DND-41 (cell line): ENCODE data around the gene NUCB1.
"Not testable (repeated sequence)": the region's sequence is repeated elsewhere in the genome, so short reads cannot be mapped to it uniquely, and the experiment has no call there.

ENCODE experiments used
- ATAC-seq: fragments of 200-7000 bp; cut with Tn5 transposase; 3 replicates; pipeline ENCODE4 v1.9.1; 2021; ENCODE audit warnings: low read depth; ENCODE audit not compliant: insufficient read depth
- DNase-seq: peaks from one replicate; pipeline ENCODE4 v3.0.0-alpha.2; 2020
- H2AFZ ChIP-seq: 2 replicates; pipeline ENCODE4 v1.6.0; 2012; ENCODE audit warnings: low read depth, low read length
- H3K27ac ChIP-seq: 2 replicates; pipeline ENCODE4 v1.5.1; 2012; ENCODE audit warnings: low read length, inconsistent platforms
- H3K27me3 ChIP-seq: fragments of 200-600 bp; sonication (generic); 2 replicates; pipeline ENCODE4 v1.6.0; 2012; ENCODE audit warnings: low read length, mild to moderate bottlenecking, inconsistent platforms; ENCODE audit not compliant: insufficient read depth, poor library complexity
- H3K36me3 ChIP-seq: 2 replicates; pipeline ENCODE4 v1.5.1; 2012; ENCODE audit warnings: low read length, inconsistent platforms; ENCODE audit not compliant: insufficient read depth
- H3K4me1 ChIP-seq: 2 replicates; pipeline ENCODE4 v1.5.1; 2012; ENCODE audit warnings: mild to moderate bottlenecking, low read length; ENCODE audit not compliant: insufficient read depth
- H3K4me2 ChIP-seq: 2 replicates; pipeline ENCODE4 v1.6.0; 2012; ENCODE audit warnings: mild to moderate bottlenecking, moderate library complexity, low read length, inconsistent platforms; ENCODE audit not compliant: insufficient read depth
- H3K4me3 ChIP-seq, 2 experiments: fragments of 200-600 bp in 1 of 2; shearing (Covaris generic) in 1 of 2; 2 replicates each; pipeline ENCODE4 v1.5.1; 2012 to 2016; ENCODE audit warnings: inconsistent platforms in 2 of 2, low read length in 2 of 2, mild to moderate bottlenecking in 2 of 2, low read depth in 1 of 2, moderate library complexity in 1 of 2
- H3K79me2 ChIP-seq: 2 replicates; pipeline ENCODE4 v1.6.0; 2012; ENCODE audit warnings: low read length, inconsistent platforms; ENCODE audit not compliant: insufficient read depth
- H3K9ac ChIP-seq: 2 replicates; pipeline ENCODE4 v1.6.0; 2012; ENCODE audit warnings: low read depth, mild to moderate bottlenecking, inconsistent platforms, low read length, moderate library complexity
- H3K9me3 ChIP-seq: 2 replicates; pipeline ENCODE4 v1.5.1; 2012; ENCODE audit warnings: low read length, moderate library complexity, mild to moderate bottlenecking, inconsistent platforms; ENCODE audit not compliant: insufficient read depth, severe bottlenecking
- H4K20me1 ChIP-seq: 2 replicates; pipeline ENCODE4 v1.6.0; 2012; ENCODE audit warnings: low read length; ENCODE audit not compliant: insufficient read depth
- CTCF ChIP-seq: IDR thresholded peaks from 2 replicates; pipeline ENCODE4 v1.5.1; 2012; ENCODE audit warnings: borderline replicate concordance, low read length, moderate library complexity, mild to moderate bottlenecking; ENCODE audit not compliant: poor library complexity, severe bottlenecking; ENCODE audit errors: extremely low read depth
- EZH2 ChIP-seq: IDR thresholded peaks from 3 replicates; pipeline ENCODE4 v1.6.1; 2012; ENCODE audit warnings: borderline replicate concordance, low read depth, mild to moderate bottlenecking, moderate library complexity, low read length, inconsistent platforms; ENCODE audit not compliant: severe bottlenecking

The NUCB1 gene

GRCh38 chr19:48918071-48918470, 18.0 kb downstream of the NUCB1 start:
- Histone ChIP-seq H3K4me1 (no peaks in the 10 kb centered on the region), H3K27me3 (no peaks in the 10 kb centered on the region), H3K36me3 (peaks cover 70% of the 10 kb centered on the region), H3K27ac (no peak overlapping the region), H3K9ac (no peak overlapping the region), H3K9me3 (no peaks in the 10 kb centered on the region), H3K4me2 (no peak overlapping the region), H3K4me3 (no peak overlapping the region), H2AFZ (no peak overlapping the region), H3K79me2 (no peaks in the 10 kb centered on the region), H4K20me1 (0 out of 2 replicates have a peak, but pooled peaks cover 6% of the 10 kb centered on the region)
- no peak for DNase-seq
- ATAC-seq = no peak
- TF ChIP-seq EZH2 = no peak
- TF ChIP-seq CTCF = no peak

GRCh38 chr19:48918801-48919247, 18.7 kb downstream of the NUCB1 start:
- Histone ChIP-seq H3K79me2 (no peaks in the 10 kb centered on the region), H4K20me1 (0 out of 2 replicates have a peak, but pooled peaks cover 4% of the 10 kb centered on the region), H3K36me3 (peaks cover 66% of the 10 kb centered on the region), H2AFZ (no peak overlapping the region), H3K4me1 (no peaks in the 10 kb centered on the region), H3K4me3 (no peak overlapping the region), H3K9ac (no peak overlapping the region), H3K9me3 (no peaks in the 10 kb centered on the region), H3K4me2 (no peak overlapping the region), H3K27ac (no peak overlapping the region), H3K27me3 (no peaks in the 10 kb centered on the region)
- TF ChIP-seq CTCF (no peak), EZH2 (no peak)
- DNase-seq (peak; percentile 38), ATAC-seq (peak; percentile 77)

- H3K4me1 ChIP-seq = not testable (repeated sequence)
- peaks cover 63% of the 10 kb centered on the region for H3K36me3 ChIP-seq
Measured at GRCh38 chr19:48919271-48919670, 19.2 kb downstream of the NUCB1 start.

GRCh38 chr19:48920949-48921348, 20.8 kb downstream of the NUCB1 start:
- Histone ChIP-seq H3K4me3 (no peak overlapping the region), H2AFZ (no peak overlapping the region), H3K36me3 (peaks cover 53% of the 10 kb centered on the region), H4K20me1 (0 out of 2 replicates have a peak, but pooled peaks cover 4% of the 10 kb centered on the region), H3K4me2 (no peak overlapping the region), H3K27ac (no peak overlapping the region), H3K79me2 (no peaks in the 10 kb centered on the region), H3K9me3 (no peaks in the 10 kb centered on the region), H3K4me1 (no peaks in the 10 kb centered on the region), H3K27me3 (no peaks in the 10 kb centered on the region), H3K9ac (no peak overlapping the region)
- DNase-seq (no peak), ATAC-seq (no peak)
- TF ChIP-seq CTCF (no peak), EZH2 (no peak)

More at GRCh38 chr19:48919271-48919670, 19.2 kb downstream of the NUCB1 start:
- H3K27me3 ChIP-seq, H3K9me3 ChIP-seq, ATAC-seq, DNase-seq, H3K79me2 ChIP-seq, H2AFZ ChIP-seq, H4K20me1 ChIP-seq, H3K27ac ChIP-seq, H3K9ac ChIP-seq, H3K4me3 ChIP-seq, H3K4me2 ChIP-seq: not testable (repeated sequence)
